Endothelial cell of umbilical vein (primary cell): ENCODE measurements around the gene LIPE. TPM values are rescaled to one million over a fixed set of nuclear protein-coding genes. Genes with fewer than 3 reads are reported as not detected.

Experiments
- BruUV-seq: library from RNA; stranded (reverse); fragments of 400-500 nt; replicated peaks from 2 replicates; lab custom pipeline; 2021; lab: Mats Ljungman, UMichigan
- CTCF ChIA-PET: fragments of 300-600, 350-600 bp; sonication (Branson Sonifier 250); formaldehyde crosslinking; loops from one replicate; lab custom pipeline; 2021; ENCODE audit warnings: antibody characterized with exemption, inconsistent platforms; lab: Charles Lee
- POLR2A ChIA-PET: fragments of 300-600, 350-600 bp; sonication (Branson Sonifier 250); formaldehyde crosslinking; loops from one replicate; lab custom pipeline; 2021; ENCODE audit warnings: antibody characterized with exemption, inconsistent platforms; lab: Charles Lee
- DNase-seq: peaks from one replicate; pipeline ENCODE4 v3.0.0-alpha.2; 2011; ENCODE audit warnings: low read depth, low spot score
- FAIRE-seq: peaks from 2 replicates; lab custom pipeline; 2011; peaks lifted over from hg19 to GRCh38; lab: Jason Lieb, UNC
- H2AFZ ChIP-seq: 2 replicates; pipeline ENCODE4 v1.6.0; 2012; ENCODE audit warnings: low read depth, low read length, control low read depth, inconsistent platforms
- H3K27ac ChIP-seq: 2 replicates; pipeline ENCODE4 v1.5.1; 2011; ENCODE audit warnings: low read depth, mild to moderate bottlenecking, control low read depth, low read length, moderate library complexity; ENCODE audit not compliant: insufficient read depth
- H3K27me3 ChIP-seq, 2 experiments: 2 replicates each; pipeline versions ENCODE4 v1.6.0 to v1.6.1; 2011; ENCODE audit warnings: low read length in 2 of 2, mixed read lengths in 1 of 2; ENCODE audit not compliant: control insufficient read depth in 2 of 2, insufficient read depth in 2 of 2
- H3K36me3 ChIP-seq, 2 experiments: 2 replicates in 1 of 2; 3 replicates in 1 of 2; pipeline ENCODE4 v1.5.1; 2011; ENCODE audit warnings: low read length in 2 of 2, mild to moderate bottlenecking in 1 of 2, moderate library complexity in 1 of 2; ENCODE audit not compliant: control insufficient read depth in 2 of 2, insufficient read depth in 2 of 2; ENCODE audit errors: extremely low read depth in 1 of 2
- H3K4me1 ChIP-seq: 3 replicates; pipeline ENCODE4 v1.5.1; 2011; ENCODE audit warnings: mild to moderate bottlenecking, low read length; ENCODE audit not compliant: control insufficient read depth, insufficient read depth; ENCODE audit errors: extremely low read depth
- H3K4me2 ChIP-seq: 2 replicates; pipeline ENCODE4 v1.6.1; 2011; ENCODE audit warnings: low read length, control low read depth, mixed read lengths; ENCODE audit not compliant: insufficient read depth
- H3K4me3 ChIP-seq, 3 experiments: fragments of 200-600 bp in 1 of 3; sonication (generic), shearing (Covaris generic) in 1 of 3; replicated peaks in 1 of 3; 2 replicates each; pipeline ENCODE4 v1.5.1; 2011 to 2016; ENCODE audit warnings: control low read depth in 3 of 3, low read length in 3 of 3, mild to moderate bottlenecking in 2 of 3, inconsistent platforms in 1 of 3, low read depth in 1 of 3, moderate library complexity in 1 of 3; ENCODE audit not compliant: insufficient read depth in 1 of 3
- H3K79me2 ChIP-seq: 2 replicates; pipeline ENCODE4 v1.6.0; 2012; ENCODE audit warnings: low read length, inconsistent platforms; ENCODE audit not compliant: control insufficient read depth, insufficient read depth
- H3K9ac ChIP-seq: replicated peaks from 2 replicates; pipeline ENCODE3; 2011; ENCODE audit warnings: low read length, control low read depth; ENCODE audit not compliant: insufficient read depth; ENCODE audit errors: extremely low read depth
- H3K9me1 ChIP-seq: replicated peaks from 3 replicates; pipeline ENCODE4 v1.6.0; 2011; ENCODE audit warnings: mild to moderate bottlenecking, low read length; ENCODE audit not compliant: control insufficient read depth, insufficient read depth; ENCODE audit errors: extremely low read depth
- H3K9me3 ChIP-seq: replicated peaks from 2 replicates; pipeline ENCODE4 v1.5.1; 2012; ENCODE audit warnings: low read length, inconsistent platforms; ENCODE audit not compliant: control insufficient read depth, insufficient read depth
- H4K20me1 ChIP-seq: replicated peaks from 2 replicates; pipeline ENCODE3; 2011; ENCODE audit warnings: mild to moderate bottlenecking, low read length; ENCODE audit not compliant: control insufficient read depth, insufficient read depth; ENCODE audit errors: extremely low read depth
- CTCF ChIP-seq, 2 donors: IDR thresholded peaks; 1 replicate in 1 of 2; 2 replicates in 1 of 2; pipeline ENCODE4 v1.5.1; 2011; ENCODE audit warnings: low read length in 2 of 2, mild to moderate bottlenecking in 2 of 2, moderate library complexity in 2 of 2, control low read depth in 1 of 2, inconsistent platforms in 1 of 2, low read depth in 1 of 2; ENCODE audit not compliant: insufficient read depth in 1 of 2; ENCODE audit errors: extremely low read depth in 1 of 2
- EZH2 ChIP-seq: IDR thresholded peaks from 2 replicates; pipeline ENCODE4 v1.6.1; 2012; ENCODE audit warnings: borderline replicate concordance, low read depth, mild to moderate bottlenecking, moderate library complexity, low read length, inconsistent platforms; ENCODE audit not compliant: severe bottlenecking
- FOS ChIP-seq: IDR thresholded peaks from 2 replicates; pipeline ENCODE4 v1.6.1; 2011; ENCODE audit warnings: mild to moderate bottlenecking, low read length, moderate library complexity, borderline replicate concordance; ENCODE audit not compliant: insufficient read depth
- GATA2 ChIP-seq: IDR thresholded peaks from 2 replicates; pipeline ENCODE4 v1.7.0; 2011; ENCODE audit warnings: low read depth, mild to moderate bottlenecking, moderate library complexity, mixed read lengths, low read length; ENCODE audit not compliant: insufficient read length, insufficient read depth
- JUN ChIP-seq: IDR thresholded peaks from 2 replicates; pipeline ENCODE4 v1.6.1; 2011; ENCODE audit warnings: borderline replicate concordance, low read depth; ENCODE audit not compliant: insufficient read length, insufficient read depth
- MAX ChIP-seq: IDR thresholded peaks from 2 replicates; pipeline ENCODE4 v1.6.1; 2011; ENCODE audit not compliant: insufficient read depth, insufficient read length
- MYC ChIP-seq: IDR thresholded peaks from one replicate; pipeline ENCODE4 v1.6.1; 2011; ENCODE audit warnings: mild to moderate bottlenecking, low read depth, low read length
- POLR2A ChIP-seq: IDR thresholded peaks from 2 replicates; pipeline ENCODE4 v1.6.1; 2012; ENCODE audit warnings: low read depth, mild to moderate bottlenecking, control low read depth, low read length
- POLR2AphosphoS5 ChIP-seq: IDR thresholded peaks from 2 replicates; pipeline ENCODE4 v1.6.1; 2012; ENCODE audit warnings: low read depth, mild to moderate bottlenecking, control low read depth, low read length, moderate library complexity; ENCODE audit not compliant: insufficient read depth
- dilution Hi-C: fragments of 300-500 bp; cut with MboI; formaldehyde crosslinking; loops from one replicate; pipeline ENCODE4 v1.15.0; 2019; ENCODE audit warnings: low sequenced_read_pairs; ENCODE audit not compliant: extremely low pct_ligation_motif_present
- intact Hi-C: fragments of 100-400 bp; cut with micrococcal nuclease; formaldehyde crosslinking; loops from one replicate; pipeline ENCODE4 v1.10.0; 2022
- polyA plus RNA-seq, 4 experiments: library from polyadenylated mRNA; depleted of rRNA in 3 of 4; stranded (reverse) in 3 of 4; unstranded in 1 of 4; fragments of >200 nt; gene quantifications; 2 replicates each; pipeline versions ENCODE4 v1.2.1 to v1.2.3, GENCODE V29; 2011 to 2012; ENCODE audit warnings: missing spikeins in 1 of 4
- total RNA-seq: library from RNA; stranded (reverse); gene quantifications from 2 replicates; pipeline ENCODE4 v1.2.3, GENCODE V29; 2021

The LIPE gene
- total and polyA plus RNA-seq, 2 donors (not counting 3 experiments of a cell fraction or from before 2014, with no cell fraction given): 3.8 to 13.5 TPM

GRCh38 chr19:42368765-42369164, 58.4 kb downstream of the LIPE start:
- Histone ChIP-seq H3K27ac (no peak overlapping the region), H4K20me1 (no peaks in the 10 kb centered on the region), H3K79me2 (no peaks in the 10 kb centered on the region), H3K4me3 (no peak overlapping the region), H3K27me3 (no peaks in the 10 kb centered on the region), H3K36me3 (peaks cover 0 to 10% of the 10 kb centered on the region in 2 experiments), H3K9me1 (no peaks in the 10 kb centered on the region), H3K4me2 (no peak overlapping the region), H3K9me3 (no peaks in the 10 kb centered on the region), H2AFZ (no peak overlapping the region), H3K9ac (no peak overlapping the region), H3K4me1 (no peaks in the 10 kb centered on the region)
- no peak for TF ChIP-seq GATA2
- no peak for TF ChIP-seq POLR2A
- no peak for TF ChIP-seq MAX
- no peak for TF ChIP-seq MYC
- TF ChIP-seq JUN: no peak
- TF ChIP-seq FOS: no peak
- TF ChIP-seq EZH2: no peak
- TF ChIP-seq POLR2AphosphoS5: no peak
- FAIRE-seq (no peak), DNase-seq (no peak)
- CTCF ChIA-PET: no interaction called here
- POLR2A ChIA-PET: no interaction called here
- BruUV-seq: no TSS peak
- intact Hi-C loops (no loop called here), dilution Hi-C loops (no loop called here)

DNA sequence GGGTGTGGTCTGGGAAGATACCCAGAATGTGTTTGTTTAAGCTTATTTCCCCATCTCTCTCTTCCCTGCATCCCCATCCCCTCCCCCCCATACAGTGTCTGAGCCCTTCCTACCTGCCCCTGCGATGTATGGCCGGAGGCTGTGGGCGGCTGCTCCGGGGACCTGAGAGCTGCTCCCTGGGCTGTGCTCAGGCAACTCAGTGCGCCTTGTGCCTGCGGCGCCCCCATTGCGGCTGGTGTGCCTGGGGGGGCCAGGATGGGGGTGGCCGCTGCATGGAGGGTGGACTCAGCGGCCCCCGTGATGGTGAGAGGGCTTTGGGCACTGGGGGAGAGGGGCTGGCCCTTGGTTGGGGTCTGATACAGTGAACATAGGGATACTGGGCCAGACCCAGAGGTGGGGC, 58.8 kb downstream of the LIPE start:
- no peak for FAIRE-seq
- dilution Hi-C loops: no loop called here
- Histone ChIP-seq H3K9me3 (no peaks in the 10 kb centered on the region), H2AFZ (no peak overlapping the region), H3K27ac (no peak overlapping the region), H3K4me2 (no peak overlapping the region), H4K20me1 (no peaks in the 10 kb centered on the region), H3K36me3 (peaks cover 0 to 10% of the 10 kb centered on the region in 2 experiments), H3K4me1 (no peaks in the 10 kb centered on the region), H3K4me3 (no peak overlapping the region), H3K79me2 (no peaks in the 10 kb centered on the region), H3K27me3 (no peaks in the 10 kb centered on the region), H3K9ac (no peak overlapping the region), H3K9me1 (no peaks in the 10 kb centered on the region)
- no peak for DNase-seq
- POLR2A ChIA-PET: no interaction called here
- no TSS peak for BruUV-seq
- CTCF ChIA-PET: no interaction called here
- intact Hi-C loops: no loop called here
- no peak for TF ChIP-seq CTCF (IDR thresholded peaks at IDR 0.05; ENCODE audit: extremely low read depth in 1 of 2, insufficient read depth in 1 of 2, low read depth in 1 of 2, low read length in 2 of 2)
- TF ChIP-seq MYC: no peak
- TF ChIP-seq GATA2: no peak
- TF ChIP-seq POLR2AphosphoS5: no peak
